ENCODE measurements around the gene PRR15.

GRCh38 chr7:29607259-29607658 is 43.6 kb downstream of the PRR15 start:
- TF ChIP-seq, protein P1, sequence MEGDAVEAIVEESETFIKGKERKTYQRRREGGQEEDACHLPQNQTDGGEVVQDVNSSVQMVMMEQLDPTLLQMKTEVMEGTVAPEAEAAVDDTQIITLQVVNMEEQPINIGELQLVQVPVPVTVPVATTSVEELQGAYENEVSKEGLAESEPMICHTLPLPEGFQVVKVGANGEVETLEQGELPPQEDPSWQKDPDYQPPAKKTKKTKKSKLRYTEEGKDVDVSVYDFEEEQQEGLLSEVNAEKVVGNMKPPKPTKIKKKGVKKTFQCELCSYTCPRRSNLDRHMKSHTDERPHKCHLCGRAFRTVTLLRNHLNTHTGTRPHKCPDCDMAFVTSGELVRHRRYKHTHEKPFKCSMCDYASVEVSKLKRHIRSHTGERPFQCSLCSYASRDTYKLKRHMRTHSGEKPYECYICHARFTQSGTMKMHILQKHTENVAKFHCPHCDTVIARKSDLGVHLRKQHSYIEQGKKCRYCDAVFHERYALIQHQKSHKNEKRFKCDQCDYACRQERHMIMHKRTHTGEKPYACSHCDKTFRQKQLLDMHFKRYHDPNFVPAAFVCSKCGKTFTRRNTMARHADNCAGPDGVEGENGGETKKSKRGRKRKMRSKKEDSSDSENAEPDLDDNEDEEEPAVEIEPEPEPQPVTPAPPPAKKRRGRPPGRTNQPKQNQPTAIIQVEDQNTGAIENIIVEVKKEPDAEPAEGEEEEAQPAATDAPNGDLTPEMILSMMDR (conservative IDR thresholded peaks at IDR 0.05): no peak
- no peak for TF ChIP-seq ZFX (IDR thresholded peaks at IDR 0.05)
